Cardiac muscle cell (in vitro differentiated cells and primary cell): ENCODE data around the gene ATP4B. TPM values are rescaled to one million over a fixed set of nuclear protein-coding genes. Genes with fewer than 3 reads are reported as not detected.

Source experiments
- DNase-seq, 2 donors: peaks; one replicate each; pipeline versions ENCODE4 v3.0.0 to v3.0.0-alpha.2; 2010 to 2017; ENCODE audit warnings: low read depth in 1 of 2, low spot score in 1 of 2
- H3K27ac ChIP-seq: fragments of 200-600 bp; sonication (generic); 2 replicates; pipeline ENCODE4 v1.5.1; 2016
- H3K27me3 ChIP-seq: fragments of 200-600 bp; sonication (generic); 2 replicates; pipeline ENCODE4 v1.6.0; 2016; ENCODE audit warnings: control low read depth
- H3K36me3 ChIP-seq: fragments of 200-600 bp; sonication (generic); 2 replicates; pipeline ENCODE4 v1.5.1; 2016; ENCODE audit warnings: control low read depth
- H3K4me1 ChIP-seq: fragments of 200-600 bp; sonication (generic); 2 replicates; pipeline ENCODE4 v1.8.1; 2017; ENCODE audit warnings: low read depth, mild to moderate bottlenecking, mixed run types
- H3K4me3 ChIP-seq: fragments of 200-600 bp; sonication (generic); 2 replicates; pipeline ENCODE4 v1.5.1; 2016; ENCODE audit warnings: mild to moderate bottlenecking
- H3K9me3 ChIP-seq: fragments of 200-600 bp; sonication (generic); 2 replicates; pipeline ENCODE4 v1.5.1; 2017; ENCODE audit warnings: low read depth, mild to moderate bottlenecking, control low read depth
- CTCF ChIP-seq: IDR thresholded peaks from 2 replicates; pipeline ENCODE4 v1.5.1; 2012; ENCODE audit warnings: low read depth, mild to moderate bottlenecking, low read length
- polyA plus RNA-seq: library from polyadenylated mRNA; unstranded; fragments of >200 nt; fragmentation: Nextera tagmentation; extraction: Ambion mirVana; gene quantifications from 2 replicates; pipeline ENCODE4 v1.2.1, GENCODE V29; 2016
- total RNA-seq: library from RNA; depleted of rRNA; stranded (reverse); fragments of >200 nt; gene quantifications from 2 replicates; pipeline ENCODE4 v1.2.3, GENCODE V29; 2016

ATP4B gene
- total and polyA plus RNA-seq, 2 experiments from 2014 or later = 0.29 TPM; not detected in 1

GRCh38 chr13:113620036-113620796 lies 37.8 kb downstream of the ATP4B start:
- Histone ChIP-seq H3K36me3 (peaks cover 5% of the 10 kb centered on the region), H3K27ac (no peak overlapping the region), H3K27me3 (no peaks in the 10 kb centered on the region), H3K4me3 (no peak overlapping the region), H3K9me3 (no peaks in the 10 kb centered on the region), H3K4me1 (peaks cover 12% of the 10 kb centered on the region)
- TF ChIP-seq CTCF = no peak
- no peak for DNase-seq

GRCh38 chr13:113618455-113618854 lies 39.5 kb downstream of the ATP4B start:
- Histone ChIP-seq H3K27ac (no peak overlapping the region), H3K36me3 (peaks cover 5% of the 10 kb centered on the region), H3K9me3 (no peaks in the 10 kb centered on the region), H3K4me3 (no peak overlapping the region), H3K27me3 (no peaks in the 10 kb centered on the region), H3K4me1 (peaks cover 12% of the 10 kb centered on the region)
- no peak for TF ChIP-seq CTCF
- DNase-seq = no peak

DNA sequence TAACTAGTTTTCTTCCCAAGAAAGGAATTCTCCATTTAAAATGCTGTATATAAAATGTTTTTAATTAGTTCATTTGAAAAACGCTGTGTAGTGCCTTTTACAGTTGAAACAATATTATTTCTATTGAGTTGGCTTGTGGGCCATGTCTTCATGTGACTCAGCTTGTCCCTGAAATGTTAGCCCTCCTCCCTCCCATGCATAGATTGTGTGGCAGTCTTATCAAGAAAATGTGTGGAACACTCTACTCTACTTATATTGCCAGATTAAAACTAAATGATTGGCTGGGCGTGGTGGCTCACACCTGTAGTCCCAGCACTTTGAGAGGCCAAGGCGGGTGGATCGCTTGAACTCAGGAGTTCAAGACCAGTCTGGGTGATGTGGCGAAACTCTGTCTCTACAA lies 40.0 kb downstream of the ATP4B start:
- DNase-seq = no peak
- no peak for TF ChIP-seq CTCF

DNA sequence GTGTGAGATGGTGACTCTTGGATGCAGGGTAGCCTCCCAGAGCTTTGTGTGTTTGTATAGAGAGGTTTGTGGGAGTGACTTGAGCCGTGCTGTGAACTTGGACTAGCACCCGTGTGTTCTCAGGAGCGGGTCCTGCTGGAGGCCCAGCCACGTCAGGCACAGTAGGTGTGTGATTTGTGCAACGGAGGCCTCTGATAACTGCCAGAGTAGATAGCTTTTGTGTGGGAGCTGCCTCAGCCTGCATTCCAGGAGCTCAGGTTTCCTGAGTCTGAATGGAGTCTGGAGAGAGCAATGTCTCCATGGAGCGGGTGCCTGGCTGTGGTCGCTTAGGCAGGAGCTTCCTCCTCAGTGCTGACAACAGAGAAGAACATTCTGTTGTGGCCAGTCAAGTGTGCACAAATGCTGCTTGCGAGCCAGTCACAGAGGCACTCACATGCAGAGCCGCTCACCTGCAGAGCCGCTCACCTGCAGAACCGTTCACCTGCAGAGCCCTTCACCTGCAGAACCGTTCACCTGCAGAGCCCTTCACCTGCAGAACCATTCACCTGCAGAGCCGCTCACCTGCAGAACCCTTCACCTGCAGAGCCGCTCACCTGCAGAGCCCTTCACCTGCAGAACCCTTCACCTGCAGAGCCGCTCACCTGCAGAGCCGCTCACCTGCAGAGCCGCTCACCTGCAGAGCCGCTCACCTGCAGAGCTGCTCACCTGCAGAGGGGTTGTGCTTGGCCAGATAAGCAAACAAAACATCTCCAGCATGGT lies 40.8 kb downstream of the ATP4B start:
- Histone ChIP-seq H3K27me3 (no peaks in the 10 kb centered on the region), H3K9me3 (no peaks in the 10 kb centered on the region), H3K36me3 (no peaks in the 10 kb centered on the region), H3K27ac (peak overlapping the region; percentile 76), H3K4me3 (no peak overlapping the region), H3K4me1 (peaks cover 12% of the 10 kb centered on the region)
- TF ChIP-seq CTCF = no peak
- DNase-seq = peak; percentile 75 to 76

More for the DNA sequence above, 40.0 kb downstream of the ATP4B start:
- Histone ChIP-seq H3K9me3 (no peaks in the 10 kb centered on the region), H3K36me3 (peaks cover under 1% of the 10 kb centered on the region), H3K27ac (no peak overlapping the region), H3K4me3 (no peak overlapping the region), H3K4me1 (peaks cover 12% of the 10 kb centered on the region), H3K27me3 (no peaks in the 10 kb centered on the region)

- TF ChIP-seq CTCF = no peak
- peak in 1 of 2 donors; percentile 84 for DNase-seq
- Histone ChIP-seq H3K9me3 (no peaks in the 10 kb centered on the region), H3K36me3 (peaks cover 1% of the 10 kb centered on the region), H3K27me3 (no peaks in the 10 kb centered on the region), H3K4me1 (peaks cover 12% of the 10 kb centered on the region), H3K27ac (peak overlapping the region; percentile 76), H3K4me3 (no peak overlapping the region)
Observed at GRCh38 chr13:113616281-113616906, 41.6 kb downstream of the ATP4B start.
